Activated naive CD4-positive, alpha-beta T cell treated with anti-CD3 and anti-CD28 coated beads, Interleukin-2, amount 10 ng/mL, durations not matched to agents 7 days and 5 days (primary cell): ENCODE data around the gene GCSAML.
"Not testable (repeated sequence)": the region's sequence is repeated elsewhere in the genome, so short reads cannot be mapped to it uniquely, and the experiment has no call there.

Experiments used
- CTCF ChIA-PET: fragments of 350-600 bp; sonication (Branson Sonifier 250); formaldehyde crosslinking; loops from one replicate; lab custom pipeline; 2021; ENCODE audit warnings: antibody characterized with exemption; lab: Charles Lee
- DNase-seq: peaks from one replicate; pipeline ENCODE4 v3.0.0-alpha.2; 2020
- H3K27ac Mint-ChIP-seq: one replicate; pipeline ENCODE4 v1.8.0; 2021; ENCODE audit warnings: mild to moderate bottlenecking, moderate library complexity, mixed read lengths
- H3K27me3 Mint-ChIP-seq: one replicate; pipeline ENCODE4 v1.8.0; 2021; ENCODE audit warnings: mild to moderate bottlenecking, mixed read lengths
- H3K36me3 Mint-ChIP-seq: one replicate; pipeline ENCODE4 v1.8.0; 2021; ENCODE audit warnings: mixed read lengths
- H3K4me1 Mint-ChIP-seq: one replicate; pipeline ENCODE4 v1.8.0; 2021; ENCODE audit warnings: mixed read lengths
- H3K4me3 Mint-ChIP-seq: one replicate; pipeline ENCODE4 v1.8.0; 2021; ENCODE audit warnings: mild to moderate bottlenecking, moderate library complexity, mixed read lengths
- H3K9me3 Mint-ChIP-seq: one replicate; pipeline ENCODE4 v1.8.0; 2021; ENCODE audit warnings: mixed read lengths

Gene GCSAML

GRCh38 chr1:247548769-247549182, at the start of gene GCSAML:
Gene GCSAML, plus strand, starts transcription at chr1:247549134. Its CDS starts 58 bp downstream, at chr1:247549192.
- CTCF ChIA-PET: no interaction called here
- no peak for DNase-seq
- no peaks in the 10 kb centered on the region for H3K4me1 Mint-ChIP-seq
- no peak within 1 kb of the TSS for H3K4me3 Mint-ChIP-seq
- H3K27me3 Mint-ChIP-seq: peaks cover 5% of the 10 kb centered on the region
- H3K36me3 Mint-ChIP-seq: no peaks in the 10 kb centered on the region
- H3K9me3 Mint-ChIP-seq: no peaks in the 10 kb centered on the region
- no peak within 1 kb of the TSS for H3K27ac Mint-ChIP-seq

- Mint-ChIP-seq H3K27me3 (no peaks in the 10 kb centered on the region), H3K4me1 (no peaks in the 10 kb centered on the region), H3K9me3 (no peaks in the 10 kb centered on the region), H3K4me3 (no peak overlapping the region), H3K27ac (no peak overlapping the region), H3K36me3 (no peaks in the 10 kb centered on the region)
- DNase-seq: no peak
- CTCF ChIA-PET: no interaction called here
Measured at GRCh38 chr1:247500865-247501264, 48.1 kb upstream of the GCSAML start.

- H3K4me3 Mint-ChIP-seq: no peak overlapping the region
- no peaks in the 10 kb centered on the region for H3K27me3 Mint-ChIP-seq
- H3K4me1 Mint-ChIP-seq: no peaks in the 10 kb centered on the region
- H3K9me3 Mint-ChIP-seq: no peaks in the 10 kb centered on the region
- no peak for DNase-seq
- H3K36me3 Mint-ChIP-seq: no peaks in the 10 kb centered on the region
- CTCF ChIA-PET: no interaction called here
- H3K27ac Mint-ChIP-seq: no peak overlapping the region
Measured at GRCh38 chr1:247506831-247507230, 42.1 kb upstream of the GCSAML start.

- peaks cover 3% of the 10 kb centered on the region for H3K9me3 Mint-ChIP-seq
- no peaks in the 10 kb centered on the region for H3K36me3 Mint-ChIP-seq
- peak overlapping the region; percentile 31 for H3K4me3 Mint-ChIP-seq
- CTCF ChIA-PET: no interaction called here
- no peak for DNase-seq
- H3K4me1 Mint-ChIP-seq: peaks cover 2% of the 10 kb centered on the region
- H3K27me3 Mint-ChIP-seq: peaks cover 9% of the 10 kb centered on the region
- H3K27ac Mint-ChIP-seq: no peak overlapping the region
Measured at GRCh38 chr1:247517795-247518612, 30.9 kb upstream of the GCSAML start.

- CTCF ChIA-PET: no interaction called here
- Mint-ChIP-seq H3K27ac (no peak overlapping the region), H3K4me3 (no peak overlapping the region), H3K9me3 (peaks cover 3% of the 10 kb centered on the region), H3K27me3 (peaks cover 9% of the 10 kb centered on the region), H3K4me1 (peaks cover 2% of the 10 kb centered on the region), H3K36me3 (no peaks in the 10 kb centered on the region)
- no peak for DNase-seq
Measured at GRCh38 chr1:247518613-247518891, 30.4 kb upstream of the GCSAML start.

- H3K27ac Mint-ChIP-seq, H3K4me3 Mint-ChIP-seq, DNase-seq, CTCF ChIA-PET, H3K4me1 Mint-ChIP-seq, H3K36me3 Mint-ChIP-seq, H3K9me3 Mint-ChIP-seq: not testable (repeated sequence)
- H3K27me3 Mint-ChIP-seq: peaks cover 15% of the 10 kb centered on the region
Measured at GRCh38 chr1:247521886-247522285, 27.0 kb upstream of the GCSAML start.

- CTCF ChIA-PET: no interaction called here
- Mint-ChIP-seq H3K36me3 (no peaks in the 10 kb centered on the region), H3K4me3 (no peak overlapping the region), H3K4me1 (no peaks in the 10 kb centered on the region), H3K27ac (no peak overlapping the region), H3K27me3 (peaks cover 9% of the 10 kb centered on the region), H3K9me3 (peaks cover 5% of the 10 kb centered on the region)
- DNase-seq: no peak
Measured at GRCh38 chr1:247528812-247529474, 20.0 kb upstream of the GCSAML start.

- Mint-ChIP-seq H3K27me3 (peaks cover 9% of the 10 kb centered on the region), H3K4me1 (no peaks in the 10 kb centered on the region), H3K4me3 (no peak overlapping the region), H3K9me3 (peaks cover 5% of the 10 kb centered on the region), H3K36me3 (no peaks in the 10 kb centered on the region), H3K27ac (no peak overlapping the region)
- CTCF ChIA-PET: no interaction called here
- DNase-seq: no peak
Measured at GRCh38 chr1:247529771-247530355, 19.1 kb upstream of the GCSAML start.

- Mint-ChIP-seq H3K36me3 (no peaks in the 10 kb centered on the region), H3K27ac (no peak overlapping the region), H3K9me3 (peaks cover 5% of the 10 kb centered on the region), H3K27me3 (peaks cover 9% of the 10 kb centered on the region), H3K4me3 (no peak overlapping the region), H3K4me1 (no peaks in the 10 kb centered on the region)
- DNase-seq: no peak
- CTCF ChIA-PET: no interaction called here
Measured at GRCh38 chr1:247530785-247531184, 18.1 kb upstream of the GCSAML start.

- Mint-ChIP-seq H3K27ac (no peak overlapping the region), H3K4me3 (no peak overlapping the region), H3K4me1 (no peaks in the 10 kb centered on the region), H3K36me3 (no peaks in the 10 kb centered on the region), H3K27me3 (peaks cover 2% of the 10 kb centered on the region), H3K9me3 (peaks cover 5% of the 10 kb centered on the region)
- DNase-seq: no peak
- CTCF ChIA-PET: no interaction called here
Measured at GRCh38 chr1:247531937-247532336, 17.0 kb upstream of the GCSAML start.

- Mint-ChIP-seq H3K9me3 (peaks cover 2% of the 10 kb centered on the region), H3K4me3 (no peak overlapping the region), H3K36me3 (no peaks in the 10 kb centered on the region), H3K27ac (no peak overlapping the region), H3K27me3 (no peaks in the 10 kb centered on the region), H3K4me1 (peaks cover under 1% of the 10 kb centered on the region)
- DNase-seq: no peak
- CTCF ChIA-PET: no interaction called here
Measured at GRCh38 chr1:247535402-247535801, 13.5 kb upstream of the GCSAML start.

- H3K27ac Mint-ChIP-seq: no peak within 1 kb of the TSS
- DNase-seq: no peak
- peaks cover 2% of the 10 kb centered on the region for H3K9me3 Mint-ChIP-seq
- H3K27me3 Mint-ChIP-seq: no peaks in the 10 kb centered on the region
- no peaks in the 10 kb centered on the region for H3K36me3 Mint-ChIP-seq
- CTCF ChIA-PET: no interaction called here
- H3K4me1 Mint-ChIP-seq: peaks cover 2% of the 10 kb centered on the region
- H3K4me3 Mint-ChIP-seq: no peak within 1 kb of the TSS
Measured at GRCh38 chr1:247536340-247536739, 12.6 kb upstream of the GCSAML start, which contains the start of gene OR2C3. Gene OR2C3, minus strand, starts transcription at chr1:247536440. Its CDS starts 3,929 bp downstream, at chr1:247532511.

- Mint-ChIP-seq H3K27ac (no peak overlapping the region), H3K9me3 (no peaks in the 10 kb centered on the region), H3K27me3 (no peaks in the 10 kb centered on the region), H3K36me3 (no peaks in the 10 kb centered on the region), H3K4me1 (peaks cover 2% of the 10 kb centered on the region), H3K4me3 (no peak overlapping the region)
- no peak for DNase-seq
- CTCF ChIA-PET: no interaction called here
Measured at GRCh38 chr1:247538561-247538960, 10.4 kb upstream of the GCSAML start.

GRCh38 chr1:247539215-247539614, 9.7 kb upstream of the GCSAML start:
- no peaks in the 10 kb centered on the region for H3K27me3 Mint-ChIP-seq
- H3K4me1 Mint-ChIP-seq: peaks cover 2% of the 10 kb centered on the region
- H3K27ac Mint-ChIP-seq: no peak overlapping the region
- H3K9me3 Mint-ChIP-seq: no peaks in the 10 kb centered on the region
- no peak for DNase-seq
- H3K4me3 Mint-ChIP-seq: no peak overlapping the region
- CTCF ChIA-PET: no interaction called here
- H3K36me3 Mint-ChIP-seq: no peaks in the 10 kb centered on the region

GRCh38 chr1:247540581-247540980, 8.4 kb upstream of the GCSAML start:
- CTCF ChIA-PET: interaction anchor here (0.6 kb wide), 1 partner anchor 464 kb away, joined by 3 read pairs; no protein-coding TSS in a partner anchor

More at GRCh38 chr1:247540581-247540980, 8.4 kb upstream of the GCSAML start:
- Mint-ChIP-seq H3K36me3 (no peaks in the 10 kb centered on the region), H3K27ac (no peak overlapping the region), H3K4me3 (no peak overlapping the region), H3K27me3 (no peaks in the 10 kb centered on the region), H3K9me3 (no peaks in the 10 kb centered on the region), H3K4me1 (peaks cover 2% of the 10 kb centered on the region)
- DNase-seq: no peak
